ENCODE data around the gene NEMP1. TPM values are rescaled to one million over a fixed set of nuclear protein-coding genes. Genes with fewer than 3 reads are reported as not detected.

The NEMP1 gene
- polyA plus RNA-seq, 1 donor (not counting 4 experiments of a cell fraction or from before 2014, with no cell fraction given), result 18.6 TPM

GRCh38 chr12:57088354-57089270 lies 10.0 kb upstream of the NEMP1 start, which contains the start of gene NAB2:
TSS of gene NAB2 (plus strand) at chr12:57089114. CDS start at chr12:57089272, 158 bp downstream.
- Histone ChIP-seq H3K9me1 (ENCODE audit: control insufficient read depth, extremely low read depth, insufficient read depth, low read length) (no peaks in the 10 kb centered on the region), H3K36me3 (ENCODE audit: control insufficient read depth in 2 of 2, extremely low read depth in 1 of 2, insufficient read depth in 2 of 2, low read length in 2 of 2) (peaks cover 5 to 10% of the 10 kb centered on the region in 2 experiments), H3K79me2 (ENCODE audit: control insufficient read depth, insufficient read depth, low read length) (peaks cover 18% of the 10 kb centered on the region), H3K9ac (ENCODE audit: control insufficient read depth, extremely low read depth, insufficient read depth, low read length) (peak within 1 kb of the TSS; percentile 90), H3K9me3 (ENCODE audit: control insufficient read depth, low read depth, low read length) (no peaks in the 10 kb centered on the region), H2AFZ (ENCODE audit: control insufficient read depth, low read length) (peak within 1 kb of the TSS; percentile 58), H4K20me1 (ENCODE audit: control insufficient read depth, extremely low read depth, insufficient read depth, low read length) (peaks cover 4% of the 10 kb centered on the region), H3K4me3 (ENCODE audit: control insufficient read depth in 2 of 3, extremely low read depth in 1 of 3, insufficient read depth in 2 of 3, low read depth in 1 of 3, low read length in 3 of 3) (peak within 1 kb of the TSS; percentile 75 to 94 (median 82)), H3K27ac (ENCODE audit: control insufficient read depth, insufficient read depth, low read length) (peak within 1 kb of the TSS; percentile 90), H3K4me1 (ENCODE audit: control insufficient read depth, extremely low read depth, insufficient read depth, low read length) (peaks cover 36% of the 10 kb centered on the region), H3K4me2 (ENCODE audit: control insufficient read depth, extremely low read depth, insufficient read depth, low read depth, low read length) (peak within 1 kb of the TSS; percentile 87), H3K27me3 (ENCODE audit: control insufficient read depth, extremely low read depth, insufficient read depth, low read length) (no peaks in the 10 kb centered on the region)
- FAIRE-seq (no peak), DNase-seq (ENCODE audit: low read depth, low spot score) (no peak)
- dilution Hi-C loops (cut with MboI; ENCODE audit: extremely low pct_ligation_motif_present, low sequenced_read_pairs), result no loop called here
- no peak for TF ChIP-seq EZH2 (IDR thresholded peaks at IDR 0.05; ENCODE audit: low read length)

- Histone ChIP-seq H3K4me1 (ENCODE audit: control insufficient read depth, extremely low read depth, insufficient read depth, low read length) (peaks cover 32% of the 10 kb centered on the region), H3K36me3 (ENCODE audit: control insufficient read depth in 2 of 2, extremely low read depth in 1 of 2, insufficient read depth in 2 of 2, low read length in 2 of 2) (peaks cover 5 to 9% of the 10 kb centered on the region in 2 experiments), H4K20me1 (ENCODE audit: control insufficient read depth, extremely low read depth, insufficient read depth, low read length) (peaks cover 4% of the 10 kb centered on the region), H3K9me1 (ENCODE audit: control insufficient read depth, extremely low read depth, insufficient read depth, low read length) (no peaks in the 10 kb centered on the region), H3K4me2 (ENCODE audit: control insufficient read depth, extremely low read depth, insufficient read depth, low read depth, low read length) (peak overlapping the region; percentile 87), H2AFZ (ENCODE audit: control insufficient read depth, low read length) (peak overlapping the region; percentile 49), H3K27ac (ENCODE audit: control insufficient read depth, insufficient read depth, low read length) (peak overlapping the region; percentile 90), H3K9me3 (ENCODE audit: control insufficient read depth, low read depth, low read length) (no peaks in the 10 kb centered on the region), H3K79me2 (ENCODE audit: control insufficient read depth, insufficient read depth, low read length) (peaks cover 18% of the 10 kb centered on the region), H3K4me3 (ENCODE audit: control insufficient read depth in 2 of 3, extremely low read depth in 1 of 3, insufficient read depth in 2 of 3, low read depth in 1 of 3, low read length in 3 of 3) (peak overlapping the region; percentile 55 to 82 (median 72)), H3K9ac (ENCODE audit: control insufficient read depth, extremely low read depth, insufficient read depth, low read length) (peak overlapping the region; percentile 90), H3K27me3 (ENCODE audit: control insufficient read depth, extremely low read depth, insufficient read depth, low read length) (no peaks in the 10 kb centered on the region)
- dilution Hi-C loops (cut with MboI; ENCODE audit: extremely low pct_ligation_motif_present, low sequenced_read_pairs), result no loop called here
- FAIRE-seq (no peak), DNase-seq (ENCODE audit: low read depth, low spot score) (no peak)
- TF ChIP-seq, protein P1, sequence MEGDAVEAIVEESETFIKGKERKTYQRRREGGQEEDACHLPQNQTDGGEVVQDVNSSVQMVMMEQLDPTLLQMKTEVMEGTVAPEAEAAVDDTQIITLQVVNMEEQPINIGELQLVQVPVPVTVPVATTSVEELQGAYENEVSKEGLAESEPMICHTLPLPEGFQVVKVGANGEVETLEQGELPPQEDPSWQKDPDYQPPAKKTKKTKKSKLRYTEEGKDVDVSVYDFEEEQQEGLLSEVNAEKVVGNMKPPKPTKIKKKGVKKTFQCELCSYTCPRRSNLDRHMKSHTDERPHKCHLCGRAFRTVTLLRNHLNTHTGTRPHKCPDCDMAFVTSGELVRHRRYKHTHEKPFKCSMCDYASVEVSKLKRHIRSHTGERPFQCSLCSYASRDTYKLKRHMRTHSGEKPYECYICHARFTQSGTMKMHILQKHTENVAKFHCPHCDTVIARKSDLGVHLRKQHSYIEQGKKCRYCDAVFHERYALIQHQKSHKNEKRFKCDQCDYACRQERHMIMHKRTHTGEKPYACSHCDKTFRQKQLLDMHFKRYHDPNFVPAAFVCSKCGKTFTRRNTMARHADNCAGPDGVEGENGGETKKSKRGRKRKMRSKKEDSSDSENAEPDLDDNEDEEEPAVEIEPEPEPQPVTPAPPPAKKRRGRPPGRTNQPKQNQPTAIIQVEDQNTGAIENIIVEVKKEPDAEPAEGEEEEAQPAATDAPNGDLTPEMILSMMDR (optimal IDR thresholded peaks at IDR 0.05 in 1 of 3, IDR thresholded peaks at IDR 0.05 in 1 of 3, conservative IDR thresholded peaks at IDR 0.05 in 1 of 3; ENCODE audit: extremely low read depth in 1 of 3, insufficient read depth in 2 of 3, low read length in 3 of 3), result no peak
- TF ChIP-seq EZH2 (IDR thresholded peaks at IDR 0.05; ENCODE audit: low read length), result no peak
These were observed 9.2 kb upstream of the NEMP1 start for GRCh38 chr12:57087691-57088353.
